NCI-H446 treated with DMSO at 0.1 percent for 48 hours (cell line): ENCODE results near the gene RACGAP1.

Source experiments
- DNase-seq: peaks from one replicate; lab custom pipeline; 2025; lab: John Stamatoyannopoulos, UW

The RACGAP1 gene

DNA sequence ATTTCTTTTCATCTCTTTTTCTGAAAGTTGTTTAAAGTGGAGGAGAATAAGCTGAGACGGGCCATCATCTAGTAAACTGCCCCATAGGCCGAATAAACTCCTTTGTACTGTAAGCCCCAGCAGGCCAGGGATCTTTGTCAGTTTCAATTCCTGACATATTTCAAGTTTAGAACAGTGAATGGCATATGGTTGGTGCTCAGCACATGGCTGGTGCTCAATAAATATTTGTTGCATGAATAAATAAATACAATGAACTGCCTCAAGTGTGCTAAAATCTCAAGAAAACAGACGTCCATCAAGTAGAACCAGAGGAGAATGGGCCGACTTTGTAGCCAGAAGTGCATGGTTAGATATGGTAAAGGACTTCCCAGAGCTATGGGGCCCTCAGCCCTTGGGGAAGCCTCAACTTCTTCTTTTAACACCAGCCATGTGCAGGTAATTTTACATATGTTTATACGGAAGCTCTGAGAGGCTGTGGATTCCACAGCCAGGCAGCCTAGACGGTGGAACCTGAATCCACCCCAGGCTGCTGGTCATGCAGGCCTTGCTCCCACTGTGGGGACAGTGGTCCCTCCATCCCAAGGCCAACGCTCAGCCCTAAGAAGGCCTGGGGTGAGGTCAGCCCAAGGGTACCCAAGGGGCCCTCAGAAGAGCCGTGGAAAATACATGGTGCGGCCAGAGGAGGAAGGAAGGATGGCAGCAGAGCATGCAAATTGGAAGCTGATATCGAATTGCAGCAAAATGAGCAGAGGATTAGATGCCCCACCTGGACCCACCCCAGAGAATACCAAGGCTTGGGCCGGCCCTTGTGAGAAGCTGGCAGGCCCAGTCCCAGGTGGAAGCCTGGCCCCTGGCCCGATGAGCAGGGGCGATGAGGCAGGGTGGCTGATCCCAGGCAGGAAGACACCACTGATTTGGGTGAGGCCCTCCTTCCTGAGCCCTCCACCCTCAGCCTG, 83.5 kb downstream of the RACGAP1 start:
- DNase-seq = peak; percentile 80

GRCh38 chr12:49939707-49940106, 85.6 kb downstream of the RACGAP1 start:
- DNase-seq = no peak

DNA sequence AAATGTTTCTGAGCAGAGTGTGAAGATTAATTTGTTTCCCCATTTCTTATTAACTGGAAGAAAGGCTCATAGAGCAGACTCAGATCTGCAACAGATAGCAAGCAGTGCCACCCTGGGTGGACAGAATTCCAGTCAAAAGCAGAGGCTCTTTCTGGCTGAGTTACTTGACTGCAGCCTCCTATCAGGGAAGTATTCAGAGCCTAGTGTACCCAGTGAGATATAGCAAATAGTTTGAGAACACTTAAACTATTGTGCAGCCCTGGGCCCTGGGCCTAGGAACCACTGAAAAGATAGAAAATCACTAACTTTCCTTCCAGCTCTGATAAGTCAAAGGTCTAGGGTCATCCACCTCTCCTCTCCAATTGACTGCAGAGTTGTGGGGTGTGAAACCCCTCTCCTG, 86.0 kb downstream of the RACGAP1 start:
- DNase-seq = no peak
